ENCODE measurements around the gene TRIM71. TPM values are rescaled to one million over a fixed set of nuclear protein-coding genes. Genes with fewer than 3 reads are reported as not detected.

The TRIM71 gene
- total and polyA plus RNA-seq, 2 donors (not counting 1 experiment from before 2014, with no cell fraction given), result not detected

DNA sequence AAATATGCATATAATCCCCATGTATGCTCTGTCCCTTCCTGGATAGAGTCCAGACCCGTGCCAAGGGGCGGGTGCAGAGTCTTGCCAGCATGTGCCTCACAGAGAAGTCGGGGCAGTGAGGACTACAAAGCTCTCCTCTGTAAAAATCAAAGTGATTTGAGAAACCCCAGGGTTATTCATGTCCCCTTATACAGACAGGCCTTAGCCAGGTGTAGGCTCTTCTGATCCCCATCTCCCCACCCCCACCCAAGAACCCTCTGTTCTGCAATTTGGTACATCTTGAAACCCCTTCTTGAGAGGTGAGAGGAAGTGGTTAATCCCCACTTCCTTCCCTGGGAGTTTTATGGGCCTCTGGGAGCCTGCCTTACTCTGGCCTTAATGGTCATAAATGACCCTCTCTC, 24.7 kb downstream of the TRIM71 start:
- no peaks in the 10 kb centered on the region for H3K79me2 ChIP-seq (ENCODE audit: control insufficient read depth, insufficient read depth, low read length)
- TF ChIP-seq EZH2 (IDR thresholded peaks at IDR 0.05; ENCODE audit: borderline replicate concordance, insufficient read depth, low read depth, low read length, poor library complexity, severe bottlenecking), result no peak
- no peak overlapping the region for H2AFZ ChIP-seq (ENCODE audit: insufficient read depth, low read depth, low read length, poor library complexity, severe bottlenecking)
- no peaks in the 10 kb centered on the region for H4K20me1 ChIP-seq (ENCODE audit: control insufficient read depth, insufficient read depth, low read length, poor library complexity, severe bottlenecking)
- no peak overlapping the region for H3K9ac ChIP-seq (ENCODE audit: low read length)
- no peak overlapping the region for H3K4me3 Mint-ChIP-seq
- peaks cover 11% of the 10 kb centered on the region for H3K27me3 Mint-ChIP-seq
- H3K27ac Mint-ChIP-seq, result no peak overlapping the region
- no peak for DNase-seq
- no peak for ATAC-seq (ENCODE audit: low read depth)
- H3K4me3 ChIP-seq (ENCODE audit: control extremely low read depth in 1 of 5, extremely low read depth in 1 of 5, insufficient read depth in 1 of 5, low read depth in 2 of 5, low read length in 4 of 5), result no peak overlapping the region
- H3K4me2 ChIP-seq (replicated peaks; ENCODE audit: low read depth, low read length, poor library complexity, severe bottlenecking), result no peak overlapping the region
- CTCF ChIA-PET, result no interaction called here
- intact Hi-C loops (cut with micrococcal nuclease), result no loop called here
- H3K9me3 Mint-ChIP-seq (ENCODE audit: insufficient read depth), result no peaks in the 10 kb centered on the region
- H3K4me1 Mint-ChIP-seq, result peaks cover 10% of the 10 kb centered on the region
- no peaks in the 10 kb centered on the region for H3K36me3 ChIP-seq (replicated peaks in 1 of 2; ENCODE audit: control extremely low read depth in 1 of 2, control insufficient read depth in 1 of 2, extremely low read depth in 1 of 2, insufficient read depth in 2 of 2, low read length in 1 of 2)
- no peak overlapping the region for H3K27ac ChIP-seq (ENCODE audit: low read length in 2 of 2)
- no peaks in the 10 kb centered on the region for H3K9me3 ChIP-seq (ENCODE audit: control extremely low read depth in 1 of 3, control insufficient read depth in 2 of 3, insufficient read depth in 1 of 3, low read length in 2 of 3)
- peaks cover 0 to 3% (median 0%) of the 10 kb centered on the region in 4 experiments for H3K27me3 ChIP-seq (replicated peaks in 1 of 4; ENCODE audit: control extremely low read depth in 1 of 4, control insufficient read depth in 3 of 4, insufficient read depth in 4 of 4, low read length in 3 of 4)
- 49% methylated on average over 3 of the region's 3 CpGs for WGBS (ENCODE audit: insufficient coverage)
- peaks cover 0 to 7% of the 10 kb centered on the region in 2 donors for H3K4me1 ChIP-seq (ENCODE audit: control insufficient read depth in 2 of 2, insufficient read depth in 2 of 2, low read length in 2 of 2)
- POLR2A ChIA-PET, result no interaction called here

DNA sequence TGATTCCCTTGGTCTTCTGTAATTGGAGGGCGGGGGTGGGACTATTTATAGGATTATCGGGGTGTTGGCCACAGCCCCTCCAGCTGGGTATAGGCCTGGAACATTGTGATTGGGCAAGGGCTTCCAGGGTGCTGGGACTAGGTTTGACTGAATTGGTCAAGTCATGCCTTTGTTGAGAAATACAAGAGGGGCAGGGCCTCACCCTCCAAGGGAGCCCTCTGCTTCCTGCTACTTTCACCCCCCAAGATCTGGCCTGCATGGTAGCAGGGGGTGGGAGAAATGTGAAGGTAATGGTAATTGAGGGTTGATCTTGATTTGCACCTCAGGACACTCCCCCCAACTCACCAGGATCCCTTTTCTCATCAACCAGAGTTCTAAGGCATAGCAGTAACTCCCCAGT, 25.2 kb downstream of the TRIM71 start:
- Histone ChIP-seq H3K9ac (ENCODE audit: low read length) (no peak overlapping the region), H3K4me2 (replicated peaks; ENCODE audit: low read depth, low read length, poor library complexity, severe bottlenecking) (no peak overlapping the region), H3K27me3 (replicated peaks in 1 of 4; ENCODE audit: control extremely low read depth in 1 of 4, control insufficient read depth in 3 of 4, insufficient read depth in 4 of 4, low read length in 3 of 4) (peaks cover 0 to 3% (median 0%) of the 10 kb centered on the region in 4 experiments), H3K9me3 (ENCODE audit: control extremely low read depth in 1 of 3, control insufficient read depth in 2 of 3, insufficient read depth in 1 of 3, low read length in 2 of 3) (no peaks in the 10 kb centered on the region), H3K36me3 (replicated peaks in 1 of 2; ENCODE audit: control extremely low read depth in 1 of 2, control insufficient read depth in 1 of 2, extremely low read depth in 1 of 2, insufficient read depth in 2 of 2, low read length in 1 of 2) (no peaks in the 10 kb centered on the region), H4K20me1 (ENCODE audit: control insufficient read depth, insufficient read depth, low read length, poor library complexity, severe bottlenecking) (no peaks in the 10 kb centered on the region), H3K79me2 (ENCODE audit: control insufficient read depth, insufficient read depth, low read length) (no peaks in the 10 kb centered on the region), H3K27ac (ENCODE audit: low read length in 2 of 2) (no peak overlapping the region), H2AFZ (ENCODE audit: insufficient read depth, low read depth, low read length, poor library complexity, severe bottlenecking) (no peak overlapping the region), H3K4me3 (ENCODE audit: control extremely low read depth in 1 of 5, extremely low read depth in 1 of 5, insufficient read depth in 1 of 5, low read depth in 2 of 5, low read length in 4 of 5) (no peak overlapping the region), H3K4me1 (ENCODE audit: control insufficient read depth in 2 of 2, insufficient read depth in 2 of 2, low read length in 2 of 2) (peaks cover 0 to 7% of the 10 kb centered on the region in 2 donors)
- TF ChIP-seq, protein P1, sequence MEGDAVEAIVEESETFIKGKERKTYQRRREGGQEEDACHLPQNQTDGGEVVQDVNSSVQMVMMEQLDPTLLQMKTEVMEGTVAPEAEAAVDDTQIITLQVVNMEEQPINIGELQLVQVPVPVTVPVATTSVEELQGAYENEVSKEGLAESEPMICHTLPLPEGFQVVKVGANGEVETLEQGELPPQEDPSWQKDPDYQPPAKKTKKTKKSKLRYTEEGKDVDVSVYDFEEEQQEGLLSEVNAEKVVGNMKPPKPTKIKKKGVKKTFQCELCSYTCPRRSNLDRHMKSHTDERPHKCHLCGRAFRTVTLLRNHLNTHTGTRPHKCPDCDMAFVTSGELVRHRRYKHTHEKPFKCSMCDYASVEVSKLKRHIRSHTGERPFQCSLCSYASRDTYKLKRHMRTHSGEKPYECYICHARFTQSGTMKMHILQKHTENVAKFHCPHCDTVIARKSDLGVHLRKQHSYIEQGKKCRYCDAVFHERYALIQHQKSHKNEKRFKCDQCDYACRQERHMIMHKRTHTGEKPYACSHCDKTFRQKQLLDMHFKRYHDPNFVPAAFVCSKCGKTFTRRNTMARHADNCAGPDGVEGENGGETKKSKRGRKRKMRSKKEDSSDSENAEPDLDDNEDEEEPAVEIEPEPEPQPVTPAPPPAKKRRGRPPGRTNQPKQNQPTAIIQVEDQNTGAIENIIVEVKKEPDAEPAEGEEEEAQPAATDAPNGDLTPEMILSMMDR (IDR thresholded peaks at IDR 0.05), result no peak
- TF ChIP-seq EZH2 (IDR thresholded peaks at IDR 0.05; ENCODE audit: borderline replicate concordance, insufficient read depth, low read depth, low read length, poor library complexity, severe bottlenecking), result no peak
- Mint-ChIP-seq H3K4me1 (peaks cover 10% of the 10 kb centered on the region), H3K9me3 (ENCODE audit: insufficient read depth) (no peaks in the 10 kb centered on the region), H3K4me3 (no peak overlapping the region), H3K27ac (no peak overlapping the region), H3K27me3 (peaks cover 11% of the 10 kb centered on the region)
- DNase-seq, result no peak
- POLR2A ChIA-PET, result no interaction called here
- intact Hi-C loops (cut with micrococcal nuclease), result no loop called here
- 36% methylated on average over 2 of the region's 2 CpGs for WGBS (ENCODE audit: insufficient coverage)
- CTCF ChIA-PET, result no interaction called here
- no peak for ATAC-seq (ENCODE audit: low read depth)
